Colonic mucosa (tissue), 4 donors: ENCODE results near the gene HDAC4. TPM values are rescaled to one million over a fixed set of nuclear protein-coding genes. Genes with fewer than 3 reads are reported as not detected.

Experiments
- DNase-seq: peaks from one replicate; pipeline ENCODE4 v3.0.0-alpha.2; 2020
- H3K27ac ChIP-seq: fragments of 200-600 bp; one replicate; pipeline ENCODE4 v1.8.0; 2021
- H3K27me3 ChIP-seq: fragments of 200-600 bp; one replicate; pipeline ENCODE4 v1.8.0; 2021
- H3K36me3 ChIP-seq: fragments of 200-600 bp; one replicate; pipeline ENCODE4 v1.8.0; 2021
- H3K4me1 ChIP-seq: fragments of 200-600 bp; one replicate; pipeline ENCODE4 v1.8.0; 2021; ENCODE audit warnings: mild to moderate bottlenecking
- H3K4me3 ChIP-seq: fragments of 200-600 bp; one replicate; pipeline ENCODE4 v1.8.0; 2021
- H3K9ac ChIP-seq, 2 donors: one replicate each; pipeline ENCODE4 v1.7.0; 2013; ENCODE audit warnings: control low read depth in 2 of 2, low read depth in 2 of 2, low read length in 2 of 2
- H3K9me3 ChIP-seq: fragments of 200-600 bp; one replicate; pipeline ENCODE4 v1.8.0; 2021
- CTCF ChIP-seq: fragments of 200-600 bp; IDR thresholded peaks from one replicate; pipeline ENCODE4 v1.8.0; 2022; ENCODE audit warnings: antibody characterized with exemption, mild to moderate bottlenecking
- intact Hi-C: fragments of 100-400 bp; cut with DNase I; formaldehyde crosslinking; loops from one replicate; pipeline ENCODE4 v1.14.1; 2022
- total RNA-seq, 2 donors: library from RNA; stranded (reverse); fragmentation: NEBNext Ultra II Directional in 1 of 2; extraction: Animal tissue kit (Norgen Biotek cat#: 25700) in 1 of 2; gene quantifications; one replicate each; pipeline ENCODE4 v1.2.1, GENCODE V29; 2021
- donor health status: healthy.
- donor health status: DM: no; HTN: no; CAD: no.
- donor health status: DM: no; HTN: no; CAD: no.

HDAC4 gene
- total RNA-seq, 2 donors from 2014 or later = 35.3 to 46.8 TPM

- Histone ChIP-seq H3K27ac (no peak overlapping the region), H3K9me3 (no peaks in the 10 kb centered on the region), H3K4me1 (no peaks in the 10 kb centered on the region), H3K36me3 (no peaks in the 10 kb centered on the region), H3K9ac (no peak overlapping the region), H3K27me3 (no peaks in the 10 kb centered on the region), H3K4me3 (no peak overlapping the region)
- no peak for DNase-seq
- intact Hi-C loops = no loop called here
- no peak for TF ChIP-seq CTCF
Measured at GRCh38 chr2:239025951-239026461, 374.8 kb downstream of the HDAC4 start.

GRCh38 chr2:239025096-239025801 lies 375.6 kb downstream of the HDAC4 start:
- no peaks in the 10 kb centered on the region for H3K27me3 ChIP-seq
- no peaks in the 10 kb centered on the region for H3K9me3 ChIP-seq
- H3K4me3 ChIP-seq = no peak overlapping the region
- intact Hi-C loops = no loop called here
- DNase-seq = no peak
- no peak overlapping the region for H3K27ac ChIP-seq
- H3K9ac ChIP-seq = no peak overlapping the region
- H3K4me1 ChIP-seq = no peaks in the 10 kb centered on the region
- no peaks in the 10 kb centered on the region for H3K36me3 ChIP-seq
- no peak for TF ChIP-seq CTCF

- intact Hi-C loops = no loop called here
- H3K9me3 ChIP-seq = no peaks in the 10 kb centered on the region
- H3K27ac ChIP-seq = no peak overlapping the region
- no peak overlapping the region for H3K9ac ChIP-seq
- TF ChIP-seq CTCF = no peak
- no peaks in the 10 kb centered on the region for H3K36me3 ChIP-seq
- H3K4me1 ChIP-seq = no peaks in the 10 kb centered on the region
- no peak for DNase-seq
- H3K4me3 ChIP-seq = no peak overlapping the region
- H3K27me3 ChIP-seq = no peaks in the 10 kb centered on the region
Measured at GRCh38 chr2:239024226-239024625, 376.6 kb downstream of the HDAC4 start.

GRCh38 chr2:239022437-239023260 lies 378.2 kb downstream of the HDAC4 start:
- H3K27me3 ChIP-seq = no peaks in the 10 kb centered on the region
- H3K9ac ChIP-seq = no peak overlapping the region
- intact Hi-C loops = no loop called here
- H3K9me3 ChIP-seq = no peaks in the 10 kb centered on the region
- H3K4me1 ChIP-seq = no peaks in the 10 kb centered on the region
- no peak for TF ChIP-seq CTCF
- DNase-seq = no peak
- H3K4me3 ChIP-seq = no peak overlapping the region
- no peak overlapping the region for H3K27ac ChIP-seq
- H3K36me3 ChIP-seq = no peaks in the 10 kb centered on the region

- Histone ChIP-seq H3K9me3 (no peaks in the 10 kb centered on the region), H3K4me1 (no peaks in the 10 kb centered on the region), H3K36me3 (no peaks in the 10 kb centered on the region), H3K27me3 (no peaks in the 10 kb centered on the region), H3K9ac (no peak overlapping the region), H3K4me3 (no peak overlapping the region), H3K27ac (no peak overlapping the region)
- DNase-seq = no peak
- intact Hi-C loops = no loop called here
- TF ChIP-seq CTCF = no peak
Measured at GRCh38 chr2:239021651-239022436, 379.0 kb downstream of the HDAC4 start.
